Progenitor cell of endocrine pancreas (in vitro differentiated cells): ENCODE results near the gene ZNF138. TPM values are rescaled to one million over a fixed set of nuclear protein-coding genes. Genes with fewer than 3 reads are reported as not detected.

Experiments used
- DNase-seq: peaks from one replicate; pipeline ENCODE4 v3.0.0; 2021; ENCODE audit warnings: low spot score; ENCODE audit not compliant: unreplicated experiment
- H3K27ac Mint-ChIP-seq: 2 replicates; pipeline ENCODE4 v1.8.0; 2021; ENCODE audit warnings: mild to moderate bottlenecking, moderate library complexity, mixed read lengths
- H3K27me3 Mint-ChIP-seq: 2 replicates; pipeline ENCODE4 v1.8.0; 2021; ENCODE audit warnings: mixed read lengths
- H3K36me3 Mint-ChIP-seq: 2 replicates; pipeline ENCODE4 v1.8.0; 2022; ENCODE audit warnings: mixed read lengths; ENCODE audit not compliant: insufficient read depth
- H3K4me1 Mint-ChIP-seq: 2 replicates; pipeline ENCODE4 v1.8.0; 2021; ENCODE audit warnings: low read depth, mixed read lengths
- H3K4me3 Mint-ChIP-seq: 2 replicates; pipeline ENCODE4 v1.8.0; 2021; ENCODE audit warnings: low read depth, mild to moderate bottlenecking, moderate library complexity, mixed read lengths
- H3K9me3 Mint-ChIP-seq: 2 replicates; pipeline ENCODE4 v1.8.0; 2021; ENCODE audit warnings: low read depth, mixed read lengths
- total RNA-seq: library from RNA; stranded (reverse); gene quantifications from 2 replicates; pipeline ENCODE4 v1.2.1, GENCODE V29; 2021
- TF ChIP-seq, protein P1 (sequence below): fragments of 200-600 bp; sonication (generic); IDR thresholded peaks from one replicate; pipeline ENCODE4 v1.5.0; 2021; ENCODE audit warnings: antibody characterized with exemption, mild to moderate bottlenecking; ENCODE audit not compliant: unreplicated experiment

Gene ZNF138
- total RNA-seq, 1 donor from 2014 or later: 21.3 TPM

DNA sequence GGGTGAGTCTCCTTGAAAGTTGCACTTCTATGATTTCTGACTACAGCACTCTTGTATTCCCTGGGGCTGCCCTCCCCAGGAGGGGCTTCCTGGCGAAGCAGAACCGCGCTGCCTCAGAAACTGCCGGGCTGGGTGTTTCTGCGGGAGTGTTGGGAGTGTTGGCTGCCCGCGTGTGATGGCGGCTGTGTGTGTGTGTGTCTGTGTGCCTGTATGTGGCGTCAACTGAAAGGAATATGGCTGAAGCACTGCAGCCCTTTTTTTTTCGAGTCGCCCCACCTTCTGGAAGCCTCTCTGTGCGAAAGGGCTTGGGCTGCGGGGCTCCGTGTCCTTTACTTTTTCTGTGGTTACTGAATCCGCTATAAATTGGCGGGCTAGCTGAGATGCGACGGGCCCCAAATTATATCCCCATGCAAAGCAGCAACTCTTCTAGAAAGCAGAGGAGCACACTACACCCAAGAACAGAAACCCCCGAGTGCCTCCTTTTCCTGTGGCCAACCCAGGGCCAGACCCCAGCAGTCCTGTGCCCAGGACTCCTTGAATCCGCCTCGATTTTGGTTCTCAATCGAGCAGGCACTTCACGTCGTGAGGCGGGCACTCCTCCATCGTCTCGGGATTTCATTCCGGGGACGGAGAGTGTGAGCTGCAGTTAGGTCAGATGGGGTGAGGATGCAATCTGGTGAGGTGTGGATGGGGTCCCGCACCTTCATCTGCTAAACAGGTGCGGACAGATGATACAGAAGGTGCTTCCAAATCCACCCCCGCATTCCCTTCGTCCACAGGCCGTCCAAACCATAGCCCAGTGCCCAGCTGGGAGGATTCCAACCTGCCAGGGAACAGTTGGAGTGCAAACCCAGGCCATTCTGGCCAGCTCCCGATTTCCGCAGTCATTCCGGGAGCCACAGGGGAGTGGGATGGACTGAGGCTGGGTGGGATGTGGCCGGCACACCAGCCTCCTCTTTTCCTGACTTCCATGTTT, 86.4 kb downstream of the ZNF138 start:
- Mint-ChIP-seq H3K4me3 (no peak overlapping the region), H3K27ac (no peak overlapping the region), H3K4me1 (no peaks in the 10 kb centered on the region), H3K9me3 (peaks cover 23% of the 10 kb centered on the region), H3K36me3 (peaks cover 3% of the 10 kb centered on the region), H3K27me3 (peaks cover 4% of the 10 kb centered on the region)
- DNase-seq: no peak
- TF ChIP-seq, protein P1, sequence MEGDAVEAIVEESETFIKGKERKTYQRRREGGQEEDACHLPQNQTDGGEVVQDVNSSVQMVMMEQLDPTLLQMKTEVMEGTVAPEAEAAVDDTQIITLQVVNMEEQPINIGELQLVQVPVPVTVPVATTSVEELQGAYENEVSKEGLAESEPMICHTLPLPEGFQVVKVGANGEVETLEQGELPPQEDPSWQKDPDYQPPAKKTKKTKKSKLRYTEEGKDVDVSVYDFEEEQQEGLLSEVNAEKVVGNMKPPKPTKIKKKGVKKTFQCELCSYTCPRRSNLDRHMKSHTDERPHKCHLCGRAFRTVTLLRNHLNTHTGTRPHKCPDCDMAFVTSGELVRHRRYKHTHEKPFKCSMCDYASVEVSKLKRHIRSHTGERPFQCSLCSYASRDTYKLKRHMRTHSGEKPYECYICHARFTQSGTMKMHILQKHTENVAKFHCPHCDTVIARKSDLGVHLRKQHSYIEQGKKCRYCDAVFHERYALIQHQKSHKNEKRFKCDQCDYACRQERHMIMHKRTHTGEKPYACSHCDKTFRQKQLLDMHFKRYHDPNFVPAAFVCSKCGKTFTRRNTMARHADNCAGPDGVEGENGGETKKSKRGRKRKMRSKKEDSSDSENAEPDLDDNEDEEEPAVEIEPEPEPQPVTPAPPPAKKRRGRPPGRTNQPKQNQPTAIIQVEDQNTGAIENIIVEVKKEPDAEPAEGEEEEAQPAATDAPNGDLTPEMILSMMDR: no peak

- Mint-ChIP-seq H3K27me3 (peaks cover 15% of the 10 kb centered on the region), H3K4me1 (no peaks in the 10 kb centered on the region), H3K36me3 (peaks cover 3% of the 10 kb centered on the region), H3K9me3 (peaks cover 19% of the 10 kb centered on the region), H3K27ac (no peak overlapping the region), H3K4me3 (no peak overlapping the region)
- TF ChIP-seq, protein P1: no peak
- DNase-seq: no peak
Observed at GRCh38 chr7:64881461-64882287, 87.4 kb downstream of the ZNF138 start.

GRCh38 chr7:64882341-64883112, 88.3 kb downstream of the ZNF138 start:
- Mint-ChIP-seq H3K4me1 (no peaks in the 10 kb centered on the region), H3K27ac (no peak overlapping the region), H3K36me3 (peaks cover 3% of the 10 kb centered on the region), H3K27me3 (peaks cover 22% of the 10 kb centered on the region), H3K9me3 (peaks cover 19% of the 10 kb centered on the region), H3K4me3 (no peak overlapping the region)
- DNase-seq: no peak
- TF ChIP-seq, protein P1: no peak

Other genes starting within 250 kb of the ZNF138 start
- 13.2 and 13.3 TPM in 2 replicates for gene ZNF680, start 231.4 kb upstream of the ZNF138 start, total RNA-seq
- gene ZNF107, start 128.3 kb upstream of the ZNF138 start, total RNA-seq: 16.5 and 16.9 TPM in 2 replicates
- 12.3 and 13.7 TPM in 2 replicates for gene ZNF273, start 108.8 kb downstream of the ZNF138 start, total RNA-seq
- gene ZNF117, start 196.6 kb downstream of the ZNF138 start, total RNA-seq: 53.7 and 63.3 TPM in 2 replicates
- 69.0 and 77.2 TPM in 2 replicates for gene ERV3-1, start 212.3 kb downstream of the ZNF138 start, total RNA-seq